ENCODE measurements around the gene ARHGAP45. TPM values are rescaled to one million over a fixed set of nuclear protein-coding genes. Genes with fewer than 3 reads are reported as not detected.
A peak's percentile ranks its signal among the peaks of the same experiment; 100 is the strongest.

The ARHGAP45 gene
- total RNA-seq, 2 experiments from 2014 or later = 861 to 878 TPM

DNA sequence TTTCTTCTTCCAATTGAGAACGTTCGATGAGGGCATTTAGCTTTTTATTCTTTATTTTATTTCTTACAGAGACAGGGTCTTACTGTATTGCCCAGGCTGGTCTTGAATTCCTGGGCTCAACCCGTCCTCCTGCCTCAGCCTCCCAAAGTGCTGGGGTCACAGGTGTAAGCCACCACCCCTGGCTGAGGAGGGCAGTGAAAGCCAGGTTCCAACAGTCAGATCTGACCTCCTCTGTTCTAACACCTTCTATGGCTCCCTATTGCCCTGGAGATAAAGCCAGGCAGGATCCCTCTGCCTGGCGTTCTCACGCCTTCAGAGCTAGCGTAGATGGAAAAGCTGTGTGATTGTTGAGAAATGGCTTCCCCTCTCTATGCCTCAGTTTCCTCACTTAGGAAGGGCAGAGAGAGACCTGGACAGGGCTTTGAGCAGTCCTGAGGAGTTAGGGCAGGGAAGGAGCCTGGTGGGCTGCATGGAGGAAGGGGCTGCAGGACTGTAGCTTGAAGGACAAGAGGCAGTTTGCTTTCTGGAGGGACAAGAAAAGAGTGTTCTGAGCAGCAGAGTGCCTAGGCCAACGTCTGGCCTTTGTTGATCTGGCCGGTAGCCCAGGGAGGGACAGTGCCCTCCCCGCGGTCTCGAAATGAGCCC, 5.5 kb downstream of the ARHGAP45 start:
- Histone ChIP-seq H3K36me3 (ENCODE audit: insufficient read depth, low read length) (peaks cover 78% of the 10 kb centered on the region), H3K27ac (ENCODE audit: low read depth in 1 of 2, low read length in 2 of 2) (peak overlapping the region; percentile 49 to 74), H3K4me3 (ENCODE audit: low read length) (no peak overlapping the region), H3K4me1 (ENCODE audit: insufficient read depth, low read length) (peaks cover 88% of the 10 kb centered on the region), H3K27me3 (ENCODE audit: control insufficient read depth in 1 of 2, insufficient read depth in 2 of 2, low read length in 2 of 2) (no peaks in the 10 kb centered on the region), H3K9me3 (ENCODE audit: control insufficient read depth in 1 of 2, insufficient read depth in 1 of 2, low read length in 2 of 2) (no peaks in the 10 kb centered on the region)
- TF ChIP-seq, protein P1, sequence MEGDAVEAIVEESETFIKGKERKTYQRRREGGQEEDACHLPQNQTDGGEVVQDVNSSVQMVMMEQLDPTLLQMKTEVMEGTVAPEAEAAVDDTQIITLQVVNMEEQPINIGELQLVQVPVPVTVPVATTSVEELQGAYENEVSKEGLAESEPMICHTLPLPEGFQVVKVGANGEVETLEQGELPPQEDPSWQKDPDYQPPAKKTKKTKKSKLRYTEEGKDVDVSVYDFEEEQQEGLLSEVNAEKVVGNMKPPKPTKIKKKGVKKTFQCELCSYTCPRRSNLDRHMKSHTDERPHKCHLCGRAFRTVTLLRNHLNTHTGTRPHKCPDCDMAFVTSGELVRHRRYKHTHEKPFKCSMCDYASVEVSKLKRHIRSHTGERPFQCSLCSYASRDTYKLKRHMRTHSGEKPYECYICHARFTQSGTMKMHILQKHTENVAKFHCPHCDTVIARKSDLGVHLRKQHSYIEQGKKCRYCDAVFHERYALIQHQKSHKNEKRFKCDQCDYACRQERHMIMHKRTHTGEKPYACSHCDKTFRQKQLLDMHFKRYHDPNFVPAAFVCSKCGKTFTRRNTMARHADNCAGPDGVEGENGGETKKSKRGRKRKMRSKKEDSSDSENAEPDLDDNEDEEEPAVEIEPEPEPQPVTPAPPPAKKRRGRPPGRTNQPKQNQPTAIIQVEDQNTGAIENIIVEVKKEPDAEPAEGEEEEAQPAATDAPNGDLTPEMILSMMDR (IDR thresholded peaks at IDR 0.05) = no peak
- H3K4me1 Mint-ChIP-seq (ENCODE audit: low read depth) = peaks cover 63% of the 10 kb centered on the region
- DNase-seq (no peak), ATAC-seq (ENCODE audit: poor library complexity) (no peak)
- no peaks in the 10 kb centered on the region for H3K9me3 Mint-ChIP-seq
- CTCF ChIA-PET = no interaction called here
- H3K27me3 Mint-ChIP-seq = peaks cover 4% of the 10 kb centered on the region
- POLR2A ChIA-PET = interaction anchor here (0.7 to 21.0 kb wide), 8 partner anchors 0 to 203 kb away, joined by 3 to 1253 read pairs (median 5); partner anchors contain the start of genes ABCA7, ARHGAP45, CIRBP and FAM174C
- intact Hi-C loops (cut with DNase I, micrococcal nuclease) = no loop called here
- peaks cover 78% of the 10 kb centered on the region for H3K36me3 Mint-ChIP-seq (ENCODE audit: low read depth)
- peak overlapping the region; percentile 98 for H3K27ac Mint-ChIP-seq
- H3K4me3 Mint-ChIP-seq = peak overlapping the region; percentile 86

DNA sequence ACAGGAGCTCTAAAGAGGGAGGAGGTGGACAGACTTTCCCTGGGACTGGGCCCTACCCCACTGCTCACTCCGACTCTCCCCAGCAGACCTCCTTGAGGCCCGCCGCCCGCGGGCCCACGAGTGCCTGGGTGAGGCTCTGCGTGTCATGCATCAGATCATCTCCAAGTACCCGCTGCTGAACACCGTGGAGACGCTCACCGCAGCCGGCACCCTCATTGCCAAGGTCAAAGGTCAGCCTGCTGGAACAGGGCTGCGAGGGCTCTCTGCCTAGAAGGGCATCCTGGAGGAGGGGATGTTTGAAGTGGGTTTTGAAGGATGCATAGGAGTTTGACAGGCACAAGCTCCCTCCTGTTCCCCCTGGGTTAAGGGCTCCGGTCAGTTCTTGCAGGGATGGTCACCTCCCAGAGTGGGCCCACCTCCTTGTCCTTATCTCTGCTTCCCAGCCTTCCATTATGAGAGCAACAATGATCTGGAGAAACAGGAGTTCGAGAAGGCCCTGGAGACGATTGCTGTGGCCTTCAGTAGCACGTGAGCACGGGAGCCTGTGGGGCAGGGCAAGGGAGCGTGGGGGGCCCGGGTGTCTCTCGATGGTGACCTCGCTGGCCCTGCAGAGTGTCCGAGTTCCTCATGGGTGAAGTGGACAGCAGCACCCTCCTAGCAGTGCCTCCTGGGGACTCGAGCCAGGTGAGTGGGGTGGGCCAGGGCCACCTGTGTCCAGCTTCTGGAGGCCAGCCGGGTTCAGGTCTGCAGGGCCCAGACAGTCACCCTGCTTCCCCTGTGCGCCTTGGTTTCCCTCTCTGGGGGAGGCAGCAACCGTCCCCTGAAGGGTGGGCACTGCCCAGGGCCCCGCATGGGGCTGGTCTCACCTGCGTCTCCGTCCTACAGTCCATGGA, 6.3 kb downstream of the ARHGAP45 start:
- Mint-ChIP-seq H3K4me3 (peak overlapping the region; percentile 86), H3K4me1 (ENCODE audit: low read depth) (peaks cover 63% of the 10 kb centered on the region), H3K27me3 (peaks cover 4% of the 10 kb centered on the region), H3K9me3 (no peaks in the 10 kb centered on the region), H3K27ac (peak overlapping the region; percentile 98), H3K36me3 (ENCODE audit: low read depth) (peaks cover 78% of the 10 kb centered on the region)
- Histone ChIP-seq H3K27me3 (ENCODE audit: control insufficient read depth in 1 of 2, insufficient read depth in 2 of 2, low read length in 2 of 2) (no peaks in the 10 kb centered on the region), H3K4me1 (ENCODE audit: insufficient read depth, low read length) (peaks cover 91% of the 10 kb centered on the region), H3K36me3 (ENCODE audit: insufficient read depth, low read length) (peaks cover 80% of the 10 kb centered on the region), H3K27ac (ENCODE audit: low read depth in 1 of 2, low read length in 2 of 2) (peak overlapping the region in 1 of 2 donors; percentile 74), H3K4me3 (ENCODE audit: low read length) (no peak overlapping the region), H3K9me3 (ENCODE audit: control insufficient read depth in 1 of 2, insufficient read depth in 1 of 2, low read length in 2 of 2) (no peaks in the 10 kb centered on the region)
- ChIA-PET POLR2A (interaction anchor here (0.7 to 21.0 kb wide), 10 partner anchors 1 to 202 kb away, joined by 3 to 1253 read pairs (median 10); partner anchors contain the start of genes ABCA7, ARHGAP45, CIRBP and CNN2), CTCF (no interaction called here)
- TF ChIP-seq, protein P1 (IDR thresholded peaks at IDR 0.05) = no peak
- intact Hi-C loops (cut with DNase I, micrococcal nuclease) = no loop called here
- DNase-seq (peak in 2 of 14 experiments; percentile 26 to 58), ATAC-seq (ENCODE audit: poor library complexity) (no peak)

DNA sequence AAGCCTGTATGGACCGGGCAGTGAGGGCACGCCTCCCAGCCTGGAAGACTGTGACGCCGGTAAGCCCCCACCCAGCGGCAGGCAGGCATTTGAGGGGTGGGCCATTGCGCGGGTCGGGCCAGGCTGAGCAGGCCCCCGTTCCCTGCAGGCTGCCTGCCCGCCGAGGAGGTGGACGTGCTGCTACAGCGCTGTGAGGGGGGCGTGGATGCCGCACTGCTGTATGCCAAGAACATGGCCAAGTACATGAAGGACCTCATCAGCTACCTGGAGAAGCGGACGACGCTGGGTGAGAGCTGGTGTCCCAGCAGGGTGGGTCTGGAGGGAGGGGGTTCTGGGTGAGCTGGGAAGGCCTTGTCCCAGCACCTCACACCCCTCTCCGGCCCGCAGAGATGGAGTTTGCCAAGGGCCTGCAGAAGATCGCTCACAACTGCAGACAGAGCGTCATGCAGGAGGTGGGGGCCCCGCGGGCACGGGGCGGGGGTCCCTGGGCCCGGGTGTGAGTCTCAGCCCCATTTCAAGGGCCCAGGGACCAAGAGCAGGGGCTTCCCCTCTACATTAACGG, 7.1 kb downstream of the ARHGAP45 start:
- Histone ChIP-seq H3K36me3 (ENCODE audit: insufficient read depth, low read length) (peaks cover 73% of the 10 kb centered on the region), H3K4me3 (ENCODE audit: low read length) (peak overlapping the region; percentile 23), H3K27ac (ENCODE audit: low read depth in 1 of 2, low read length in 2 of 2) (peak overlapping the region in 1 of 2 donors; percentile 74), H3K27me3 (ENCODE audit: control insufficient read depth in 1 of 2, insufficient read depth in 2 of 2, low read length in 2 of 2) (no peaks in the 10 kb centered on the region), H3K4me1 (ENCODE audit: insufficient read depth, low read length) (peaks cover 89% of the 10 kb centered on the region), H3K9me3 (ENCODE audit: control insufficient read depth in 1 of 2, insufficient read depth in 1 of 2, low read length in 2 of 2) (no peaks in the 10 kb centered on the region)
- peaks cover 77% of the 10 kb centered on the region for H3K36me3 Mint-ChIP-seq (ENCODE audit: low read depth)
- H3K4me1 Mint-ChIP-seq (ENCODE audit: low read depth) = peaks cover 57% of the 10 kb centered on the region
- ATAC-seq (ENCODE audit: poor library complexity) (no peak), DNase-seq (peak in 3 of 14 experiments; percentile 14 to 54 (median 46))
- peak overlapping the region; percentile 98 for H3K27ac Mint-ChIP-seq
- CTCF ChIA-PET = interaction anchor here (0.9 to 2.4 kb wide), 4 partner anchors 9 to 170 kb away, joined by 3 to 18 read pairs (median 6); partner anchors contain the start of genes RNU6-2 and TMEM259
- TF ChIP-seq, protein P1 (IDR thresholded peaks at IDR 0.05) = no peak
- H3K27me3 Mint-ChIP-seq = peaks cover 4% of the 10 kb centered on the region
- H3K4me3 Mint-ChIP-seq = peak overlapping the region; percentile 67
- H3K9me3 Mint-ChIP-seq = no peaks in the 10 kb centered on the region
- POLR2A ChIA-PET = interaction anchor here (0.9 to 21.0 kb wide), 18 partner anchors 1 to 201 kb away, joined by 3 to 1253 read pairs (median 8); partner anchors contain the start of genes ABCA7, ARHGAP45, CIRBP and CNN2
- intact Hi-C loops (cut with DNase I, micrococcal nuclease) = no loop called here

All from CD4-positive, alpha-beta T cell (primary cell).